ENCODE data around the gene TXLNA. TPM values are rescaled to one million over a fixed set of nuclear protein-coding genes. Genes with fewer than 3 reads are reported as not detected.
"Not testable (repeated sequence)": the region's sequence is repeated elsewhere in the genome, so short reads cannot be mapped to it uniquely, and the experiment has no call there.

TXLNA gene
- total RNA-seq, 2 experiments from 2014 or later, result 84.3 to 86.2 TPM

GRCh38 chr1:32165633-32166032, 13.8 kb upstream of the TXLNA start:
- peaks cover 31% of the 10 kb centered on the region for H3K36me3 Mint-ChIP-seq (ENCODE audit: low read depth)
- H3K9me3 Mint-ChIP-seq; H3K4me1 Mint-ChIP-seq (ENCODE audit: low read depth); H3K4me3 Mint-ChIP-seq; DNase-seq; intact Hi-C loops (cut with micrococcal nuclease); H3K27me3 Mint-ChIP-seq (ENCODE audit: low read depth); H3K27ac Mint-ChIP-seq: not testable (repeated sequence)
- CTCF ChIA-PET, result interaction anchor here (1.1 kb wide), 1 partner anchor 56 kb away, joined by 3 read pairs; no protein-coding TSS in a partner anchor

GRCh38 chr1:32170991-32171390, 8.5 kb upstream of the TXLNA start:
- no peak overlapping the region for H3K27ac Mint-ChIP-seq
- CTCF ChIA-PET, result no interaction called here
- H3K27me3 Mint-ChIP-seq (ENCODE audit: low read depth), result no peaks in the 10 kb centered on the region
- peaks cover 16% of the 10 kb centered on the region for H3K4me1 Mint-ChIP-seq (ENCODE audit: low read depth)
- no peak for DNase-seq
- peaks cover 30% of the 10 kb centered on the region for H3K36me3 Mint-ChIP-seq (ENCODE audit: low read depth)
- intact Hi-C loops (cut with micrococcal nuclease), result no loop called here
- H3K4me3 Mint-ChIP-seq, result no peak overlapping the region
- H3K9me3 Mint-ChIP-seq, result no peaks in the 10 kb centered on the region

GRCh38 chr1:32172621-32173245, 6.7 kb upstream of the TXLNA start:
- Mint-ChIP-seq H3K4me3 (no peak overlapping the region), H3K9me3 (no peaks in the 10 kb centered on the region), H3K27me3 (ENCODE audit: low read depth) (no peaks in the 10 kb centered on the region), H3K4me1 (ENCODE audit: low read depth) (peaks cover 16% of the 10 kb centered on the region), H3K27ac (no peak overlapping the region), H3K36me3 (ENCODE audit: low read depth) (peaks cover 24% of the 10 kb centered on the region)
- intact Hi-C loops (cut with micrococcal nuclease), result no loop called here
- no peak for DNase-seq
- CTCF ChIA-PET, result interaction anchor here (0.6 to 1.2 kb wide), 3 partner anchors 43 to 90 kb away, joined by 3 to 7 read pairs (median 4); no protein-coding TSS in a partner anchor

- Mint-ChIP-seq H3K9me3 (no peaks in the 10 kb centered on the region), H3K4me3 (peak overlapping the region; percentile 86), H3K27ac (peak overlapping the region; percentile 96), H3K36me3 (ENCODE audit: low read depth) (peaks cover 29% of the 10 kb centered on the region), H3K27me3 (ENCODE audit: low read depth) (no peaks in the 10 kb centered on the region), H3K4me1 (ENCODE audit: low read depth) (peaks cover 37% of the 10 kb centered on the region)
- intact Hi-C loops (cut with micrococcal nuclease), result loop anchor here (1.0 to 2.0 kb wide), 4 partner anchors 23 to 72 kb away; partner anchors contain the start of genes EIF3I, KPNA6, LCK and TMEM234
- CTCF ChIA-PET, result no interaction called here
- no peak for DNase-seq
These were observed 889 bp upstream of the TXLNA start for GRCh38 chr1:32178380-32179192.

GRCh38 chr1:32179193-32179442, 357 bp upstream of the TXLNA start:
- Mint-ChIP-seq H3K4me1 (ENCODE audit: low read depth) (peaks cover 42% of the 10 kb centered on the region), H3K4me3 (peak overlapping the region; percentile 86), H3K36me3 (ENCODE audit: low read depth) (peaks cover 34% of the 10 kb centered on the region), H3K27me3 (ENCODE audit: low read depth) (no peaks in the 10 kb centered on the region), H3K9me3 (no peaks in the 10 kb centered on the region), H3K27ac (peak overlapping the region; percentile 96)
- CTCF ChIA-PET, result interaction anchor here (1.8 kb wide), 1 partner anchor 22 kb away, joined by 4 read pairs; the partner anchor contains the start of gene CCDC28B
- no peak for DNase-seq
- intact Hi-C loops (cut with micrococcal nuclease), result loop anchor here (1.0 to 2.0 kb wide), 4 partner anchors 22 to 72 kb away; partner anchors contain the start of genes EIF3I, KPNA6, LCK and TMEM234

- H3K4me1 Mint-ChIP-seq (ENCODE audit: low read depth), result peaks cover 53% of the 10 kb centered on the region
- peak; percentile 56 for DNase-seq
- peak overlapping the region; percentile 86 for H3K4me3 Mint-ChIP-seq
- peaks cover 44% of the 10 kb centered on the region for H3K36me3 Mint-ChIP-seq (ENCODE audit: low read depth)
- peak overlapping the region; percentile 90 for H3K27ac Mint-ChIP-seq
- H3K27me3 Mint-ChIP-seq (ENCODE audit: low read depth), result no peaks in the 10 kb centered on the region
- H3K9me3 Mint-ChIP-seq, result no peaks in the 10 kb centered on the region
- intact Hi-C loops (cut with micrococcal nuclease), result loop anchor here (1.0 to 2.0 kb wide), 3 partner anchors 108 to 470 kb away; partner anchors contain the start of genes KHDRBS1, RBBP4, TMEM39B and ZBTB8OS
- CTCF ChIA-PET, result interaction anchor here (0.5 to 1.8 kb wide), 7 partner anchors 20 to 215 kb away, joined by 3 to 4 read pairs (median 3); partner anchors contain the start of gene CCDC28B
These were observed 948 bp downstream of the TXLNA start for GRCh38 chr1:32180186-32181060.

GRCh38 chr1:32181065-32181464, 1.6 kb downstream of the TXLNA start:
- no peaks in the 10 kb centered on the region for H3K9me3 Mint-ChIP-seq
- DNase-seq, result no peak
- no peaks in the 10 kb centered on the region for H3K27me3 Mint-ChIP-seq (ENCODE audit: low read depth)
- CTCF ChIA-PET, result interaction anchor here (0.5 to 1.1 kb wide), 5 partner anchors 35 to 214 kb away, joined by 3 to 4 read pairs (median 3); no protein-coding TSS in a partner anchor
- peaks cover 55% of the 10 kb centered on the region for H3K4me1 Mint-ChIP-seq (ENCODE audit: low read depth)
- peaks cover 46% of the 10 kb centered on the region for H3K36me3 Mint-ChIP-seq (ENCODE audit: low read depth)
- peak overlapping the region; percentile 90 for H3K27ac Mint-ChIP-seq
- intact Hi-C loops (cut with micrococcal nuclease), result loop anchor here (2.0 kb wide), 1 partner anchor 470 kb away; the partner anchor contains the start of genes RBBP4 and ZBTB8OS
- H3K4me3 Mint-ChIP-seq, result peak overlapping the region; percentile 86

- no peak for DNase-seq
- CTCF ChIA-PET, result interaction anchor here (0.9 to 1.7 kb wide), 4 partner anchors 13 to 72 kb away, joined by 3 to 4 read pairs (median 4); no protein-coding TSS in a partner anchor
- H3K9me3 Mint-ChIP-seq, result no peaks in the 10 kb centered on the region
- peaks cover 51% of the 10 kb centered on the region for H3K36me3 Mint-ChIP-seq (ENCODE audit: low read depth)
- intact Hi-C loops (cut with micrococcal nuclease), result loop anchor here (2.0 kb wide), 1 partner anchor 469 kb away; the partner anchor contains the start of genes RBBP4 and ZBTB8OS
- peak overlapping the region; percentile 86 for H3K4me3 Mint-ChIP-seq
- peak overlapping the region; percentile 90 for H3K27ac Mint-ChIP-seq
- H3K27me3 Mint-ChIP-seq (ENCODE audit: low read depth), result no peaks in the 10 kb centered on the region
- peaks cover 60% of the 10 kb centered on the region for H3K4me1 Mint-ChIP-seq (ENCODE audit: low read depth)
These were observed 2.1 kb downstream of the TXLNA start for GRCh38 chr1:32181563-32181962.

- CTCF ChIA-PET, result interaction anchor here (0.9 to 1.7 kb wide), 2 partner anchors 12 to 66 kb away, joined by 3 to 4 read pairs; no protein-coding TSS in a partner anchor
- Mint-ChIP-seq H3K27me3 (ENCODE audit: low read depth) (no peaks in the 10 kb centered on the region), H3K27ac (peak overlapping the region; percentile 30), H3K9me3 (no peaks in the 10 kb centered on the region), H3K4me1 (ENCODE audit: low read depth) (peaks cover 61% of the 10 kb centered on the region), H3K36me3 (ENCODE audit: low read depth) (peaks cover 52% of the 10 kb centered on the region), H3K4me3 (peak overlapping the region; percentile 86)
- no peak for DNase-seq
- intact Hi-C loops (cut with micrococcal nuclease), result no loop called here
These were observed 2.6 kb downstream of the TXLNA start for GRCh38 chr1:32182060-32182459.

- Mint-ChIP-seq H3K4me3 (peak overlapping the region; percentile 37), H3K9me3 (no peaks in the 10 kb centered on the region), H3K4me1 (ENCODE audit: low read depth) (peaks cover 56% of the 10 kb centered on the region), H3K27me3 (ENCODE audit: low read depth) (no peaks in the 10 kb centered on the region), H3K36me3 (ENCODE audit: low read depth) (peaks cover 71% of the 10 kb centered on the region), H3K27ac (peak overlapping the region; percentile 67)
- CTCF ChIA-PET, result interaction anchor here (1.6 kb wide), 1 partner anchor 31 kb away, joined by 4 read pairs; no protein-coding TSS in a partner anchor
- intact Hi-C loops (cut with micrococcal nuclease), result no loop called here
- DNase-seq, result no peak
These were observed 5.2 kb downstream of the TXLNA start for GRCh38 chr1:32184650-32185049.

- peaks cover 70% of the 10 kb centered on the region for H3K36me3 Mint-ChIP-seq (ENCODE audit: low read depth)
- peak overlapping the region; percentile 52 for H3K4me3 Mint-ChIP-seq
- peak; percentile 41 for DNase-seq
- peaks cover 51% of the 10 kb centered on the region for H3K4me1 Mint-ChIP-seq (ENCODE audit: low read depth)
- CTCF ChIA-PET, result no interaction called here
- H3K27ac Mint-ChIP-seq, result peak overlapping the region; percentile 94
- no peaks in the 10 kb centered on the region for H3K27me3 Mint-ChIP-seq (ENCODE audit: low read depth)
- H3K9me3 Mint-ChIP-seq, result no peaks in the 10 kb centered on the region
- intact Hi-C loops (cut with micrococcal nuclease), result no loop called here
These were observed 6.6 kb downstream of the TXLNA start for GRCh38 chr1:32186077-32186476.
